Vagina (tissue), 2 donors: ENCODE data around the gene MESP2.

ENCODE experiments used
- CTCF ChIP-seq, 3 experiments: fragments of 450-650 bp in 2 of 3; fragments of 200-600 bp in 1 of 3; sonication (generic) in 1 of 3; IDR thresholded peaks; one replicate each; pipeline ENCODE4 v1.5.1; 2017 to 2019; ENCODE audit warnings: antibody characterized with exemption in 3 of 3, mild to moderate bottlenecking in 2 of 3, moderate library complexity in 2 of 3
- POLR2AphosphoS5 ChIP-seq, 2 donors: sonication (generic); formaldehyde crosslinking; IDR thresholded peaks; one replicate each; pipeline ENCODE4 v1.9.0; 2017; ENCODE audit warnings: antibody characterized with exemption in 2 of 2, mild to moderate bottlenecking in 2 of 2, low read depth in 1 of 2; ENCODE audit not compliant: insufficient read depth in 1 of 2

- no peak for TF ChIP-seq CTCF (IDR thresholded peaks at IDR 0.05)
- TF ChIP-seq POLR2AphosphoS5 (IDR thresholded peaks at IDR 0.05; ENCODE audit: insufficient read depth in 1 of 2, low read depth in 1 of 2): no peak
Measured at GRCh38 chr15:89813381-89814111, 37.4 kb downstream of the MESP2 start.
